Ovary (tissue), 3 donors: ENCODE results near the gene NRXN2.

Experiments used
- CTCF ChIP-seq, 3 donors: fragments of 450-650 bp in 2 of 3; fragments of 200-600 bp in 1 of 3; IDR thresholded peaks; one replicate each; pipeline versions ENCODE4 v1.5.1 to v1.8.0; 2016 to 2022; ENCODE audit warnings: antibody characterized with exemption in 3 of 3, mild to moderate bottlenecking in 1 of 3
- EP300 ChIP-seq: sonication (generic); formaldehyde crosslinking; IDR thresholded peaks from one replicate; pipeline ENCODE4 v1.6.1; 2017; ENCODE audit warnings: antibody characterized with exemption
- donor health status: DM: no; HTN: no; CAD: no.

GRCh38 chr11:64643256-64643881 lies 79.6 kb downstream of the NRXN2 start:
- no peak for TF ChIP-seq CTCF (IDR thresholded peaks at IDR 0.05)
- TF ChIP-seq EP300 = no peak
